GM20431 (cell line): ENCODE data around the gene HBP1.
"Not testable (repeated sequence)": the region's sequence is repeated elsewhere in the genome, so short reads cannot be mapped to it uniquely, and the experiment has no call there.

ENCODE experiments used
- in situ Hi-C: fragments of 300-500 bp; cut with MseI, MboI; formaldehyde crosslinking; loops from one replicate; pipeline ENCODE4 v1.15.0; 2020; ENCODE audit warnings: low sequenced_read_pairs; ENCODE audit not compliant: unreplicated experiment

The HBP1 gene

DNA sequence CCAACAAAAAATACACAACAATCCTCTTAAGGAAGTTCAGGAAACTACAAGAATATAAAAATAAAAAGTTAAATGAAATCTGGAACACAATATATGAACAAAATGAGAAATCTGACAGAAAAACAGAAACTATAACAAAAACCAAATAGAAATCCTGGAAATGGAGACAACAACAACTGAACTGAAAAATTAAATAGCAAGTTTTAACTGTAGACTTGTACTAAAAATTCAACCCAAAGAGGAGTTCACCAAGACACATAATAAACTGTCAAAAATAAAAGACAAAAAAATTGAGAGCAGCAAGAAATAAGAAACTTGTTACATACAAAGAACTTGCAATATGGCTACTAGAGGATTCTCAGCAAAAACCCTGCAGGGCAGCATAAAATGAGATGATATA is 45.1 kb downstream of the HBP1 start:
- in situ Hi-C loops, result no loop called here

DNA sequence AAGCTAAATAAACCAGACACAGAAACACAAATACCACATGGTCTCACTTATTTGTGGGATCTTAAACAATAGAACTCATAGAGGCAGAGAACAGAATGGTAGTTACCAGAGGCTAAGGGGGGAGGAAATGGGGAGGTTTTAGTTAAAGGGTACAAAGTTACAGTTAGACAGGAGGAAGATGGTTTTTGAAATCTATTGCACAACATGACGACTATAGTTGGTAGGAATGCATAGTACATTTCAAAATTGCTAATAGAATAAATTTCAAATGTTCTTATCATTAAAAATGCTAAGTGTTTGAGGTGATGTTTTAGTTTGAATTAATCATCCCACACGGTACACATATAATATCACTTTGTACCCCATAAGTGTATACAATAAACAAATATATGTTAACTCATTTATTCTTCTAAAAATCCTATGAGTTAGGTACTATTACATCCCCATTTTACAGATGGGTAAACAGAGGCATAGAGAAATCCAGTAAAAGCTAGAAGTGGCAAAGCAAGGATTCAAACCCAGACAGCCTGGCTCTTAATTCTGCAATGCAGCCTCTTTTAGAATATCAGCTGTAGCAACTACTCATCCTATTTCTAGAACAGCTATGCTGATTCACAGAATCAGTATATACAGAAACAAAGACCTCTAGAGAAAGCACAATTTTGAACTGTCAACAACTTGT is 50.9 kb downstream of the HBP1 start:
- in situ Hi-C loops, result no loop called here

DNA sequence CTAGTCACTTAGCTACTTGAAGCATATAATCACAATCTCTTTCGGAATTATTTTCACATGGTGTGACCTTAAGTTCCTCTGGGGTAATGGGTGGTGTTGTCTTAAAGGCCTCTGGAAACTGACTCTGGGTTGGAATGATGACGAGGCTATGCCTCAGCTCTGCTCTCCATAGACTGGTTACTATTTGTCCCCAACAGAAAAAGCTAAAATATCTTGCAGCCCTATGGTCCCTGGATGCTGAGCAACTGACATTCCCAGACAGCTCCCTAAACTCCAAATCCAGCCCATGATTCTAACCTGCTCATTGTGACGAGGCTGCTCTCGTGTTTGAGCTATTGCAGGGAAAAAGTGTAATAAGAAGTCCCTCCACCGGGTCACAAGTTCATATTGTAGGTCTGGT is 51.6 kb downstream of the HBP1 start:
- in situ Hi-C loops, result no loop called here

DNA sequence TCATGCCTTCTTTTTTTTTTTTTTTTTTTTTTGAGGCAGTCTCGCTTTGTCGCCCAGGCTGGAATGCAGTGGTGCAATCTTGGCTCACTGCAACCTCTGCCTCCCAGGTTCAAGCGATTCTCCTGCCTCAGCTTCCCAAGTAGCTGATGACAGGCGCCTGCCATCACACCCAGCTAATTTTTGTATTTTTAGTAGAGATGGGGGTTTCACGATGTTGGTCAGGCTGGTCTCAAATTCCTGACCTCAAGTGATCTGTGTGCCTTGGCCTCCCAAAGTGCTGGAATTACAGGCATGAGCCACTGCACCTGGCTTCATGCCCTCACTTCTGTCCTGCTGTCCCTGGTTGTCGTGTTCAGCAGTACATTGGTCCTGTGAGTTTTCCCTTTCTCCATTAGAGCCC is 52.0 kb downstream of the HBP1 start:
- in situ Hi-C loops, result not testable (repeated sequence)

DNA sequence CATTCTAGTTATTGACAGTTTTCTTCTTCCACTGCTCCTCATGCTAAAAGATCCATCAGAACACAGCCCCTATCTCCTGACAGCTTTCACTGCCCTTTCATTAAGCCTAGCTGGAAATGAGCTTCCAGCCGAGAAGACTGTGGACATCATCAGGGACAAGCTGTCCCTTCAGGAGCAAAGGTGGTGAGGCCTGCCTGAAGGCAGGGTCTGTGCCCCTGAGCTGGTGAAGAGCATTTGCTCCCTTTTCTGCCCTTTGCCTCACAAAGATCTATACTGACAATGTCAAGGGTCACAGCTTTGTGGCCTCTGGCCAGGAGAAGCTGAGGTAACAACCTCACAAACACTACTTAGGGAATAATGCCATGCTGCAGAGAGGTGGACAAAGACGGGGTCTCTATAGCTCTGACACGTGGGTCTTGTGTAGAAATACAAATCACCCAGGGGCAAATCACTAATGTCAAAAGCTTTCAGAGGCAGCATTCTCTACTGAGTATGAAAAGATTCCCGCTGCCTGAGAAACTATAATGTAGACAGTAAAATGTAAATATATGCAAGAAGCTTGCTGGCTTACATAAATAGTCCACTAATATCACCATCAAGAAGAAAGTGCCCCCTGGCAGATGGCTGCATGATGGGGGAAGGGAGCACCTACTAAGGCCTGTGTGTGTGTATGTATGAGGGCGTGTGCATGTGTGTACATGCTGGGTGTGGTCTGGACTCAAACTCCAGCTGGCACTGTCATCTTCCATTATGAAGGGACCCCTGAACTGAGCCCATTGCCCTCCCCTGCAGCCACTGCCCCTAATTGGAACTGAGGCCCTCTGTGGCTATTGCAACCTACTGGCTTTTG is 55.8 kb downstream of the HBP1 start:
- in situ Hi-C loops, result no loop called here

DNA sequence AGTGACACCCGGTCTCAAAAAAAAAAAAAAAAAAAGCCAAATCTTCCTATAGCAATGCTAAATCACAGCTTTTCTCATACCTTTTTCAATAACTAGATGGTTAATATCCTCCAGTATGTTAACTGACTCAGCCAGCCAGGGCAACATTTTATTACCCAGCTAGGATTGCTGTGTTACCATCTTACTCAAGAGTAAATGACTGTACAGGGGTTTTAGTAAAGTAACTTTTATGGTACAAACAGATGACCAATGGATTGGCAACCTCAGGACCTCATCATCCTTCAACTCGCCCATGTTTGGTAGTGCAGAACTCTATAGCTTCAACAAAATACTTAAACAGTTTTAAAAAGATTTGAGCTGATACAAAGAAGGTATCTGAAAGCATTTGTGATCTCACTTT is 59.5 kb downstream of the HBP1 start:
- in situ Hi-C loops, result no loop called here

DNA sequence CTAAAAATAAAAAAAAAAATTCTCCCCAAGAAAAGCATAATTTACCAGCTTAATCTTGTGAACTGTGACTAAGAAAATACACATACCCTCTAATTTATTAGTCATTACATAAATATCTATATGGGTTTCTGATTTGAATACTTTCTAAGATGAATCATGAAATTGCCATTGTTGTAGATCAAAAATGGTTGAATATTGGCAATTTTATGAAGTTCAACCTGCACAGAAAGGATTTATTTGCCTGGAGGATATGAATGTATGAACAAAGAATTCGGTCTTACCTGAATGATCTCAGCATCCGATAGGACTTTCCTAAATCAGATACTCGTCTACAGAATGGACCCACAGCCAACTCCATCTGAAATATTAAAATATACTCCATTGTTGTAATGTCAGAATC is 61.5 kb downstream of the HBP1 start:
- in situ Hi-C loops, result no loop called here

DNA sequence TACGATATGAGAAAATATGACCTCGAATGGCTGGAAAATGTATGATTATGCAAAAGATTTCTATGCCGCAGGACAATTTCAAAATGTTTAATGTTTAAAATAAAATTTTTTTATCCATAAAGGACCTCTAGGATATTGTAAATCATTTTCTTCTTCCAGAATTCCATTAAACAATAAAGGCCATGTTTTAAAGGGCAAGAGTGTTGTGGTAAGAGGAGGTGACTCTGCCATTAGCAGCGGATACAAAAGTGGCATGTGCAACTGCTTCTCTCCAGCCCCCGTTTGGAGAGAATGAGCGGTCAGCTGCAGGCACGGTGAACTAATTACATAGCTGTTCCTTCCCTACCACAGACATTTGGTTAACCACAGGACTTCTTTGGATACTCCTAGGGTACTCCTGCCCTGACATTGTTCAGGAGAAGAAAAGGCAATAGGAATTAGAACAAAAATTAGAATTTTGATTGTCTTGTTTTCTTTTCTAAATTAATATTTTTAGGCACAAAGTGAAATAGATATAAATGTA is 63.8 kb downstream of the HBP1 start:
- in situ Hi-C loops, result no loop called here

DNA sequence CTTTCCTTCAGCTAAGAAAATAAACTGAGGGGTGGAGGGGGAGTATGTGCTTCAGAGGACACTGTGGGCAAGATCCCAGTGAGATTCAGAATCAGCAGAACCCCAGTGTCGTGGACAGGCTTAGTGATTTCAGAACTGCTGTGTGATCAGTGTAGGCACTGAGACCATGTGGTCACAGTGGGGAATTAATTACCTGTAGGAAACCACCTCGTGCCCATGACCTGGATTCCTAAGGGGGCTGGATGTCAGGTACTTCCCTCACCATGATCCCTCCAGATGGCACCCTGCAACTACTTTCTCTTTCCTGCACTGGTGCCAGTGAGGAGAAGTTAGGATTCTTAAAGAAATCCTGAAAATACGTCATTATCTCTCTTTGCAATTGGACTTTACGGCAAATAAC is 64.4 kb downstream of the HBP1 start:
- in situ Hi-C loops, result no loop called here

DNA sequence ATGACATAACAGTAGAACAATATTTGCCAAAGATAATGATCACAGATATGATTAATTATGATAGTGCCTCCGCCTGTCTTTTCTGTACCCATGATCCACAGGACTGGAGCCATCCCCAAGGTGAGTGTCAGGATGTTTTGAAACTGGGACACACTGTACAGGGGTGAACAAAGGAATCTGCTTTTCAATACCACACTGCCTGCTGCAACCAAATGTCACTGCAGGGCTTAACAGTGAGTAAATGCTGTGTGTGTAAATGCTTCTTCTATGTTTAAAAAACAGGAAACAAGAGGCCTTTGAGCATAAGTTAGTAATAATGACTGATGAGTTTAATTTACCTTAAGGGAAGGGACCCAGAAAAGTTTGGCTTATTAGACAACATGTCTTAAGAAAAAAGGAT is 65.2 kb downstream of the HBP1 start:
- in situ Hi-C loops, result no loop called here

DNA sequence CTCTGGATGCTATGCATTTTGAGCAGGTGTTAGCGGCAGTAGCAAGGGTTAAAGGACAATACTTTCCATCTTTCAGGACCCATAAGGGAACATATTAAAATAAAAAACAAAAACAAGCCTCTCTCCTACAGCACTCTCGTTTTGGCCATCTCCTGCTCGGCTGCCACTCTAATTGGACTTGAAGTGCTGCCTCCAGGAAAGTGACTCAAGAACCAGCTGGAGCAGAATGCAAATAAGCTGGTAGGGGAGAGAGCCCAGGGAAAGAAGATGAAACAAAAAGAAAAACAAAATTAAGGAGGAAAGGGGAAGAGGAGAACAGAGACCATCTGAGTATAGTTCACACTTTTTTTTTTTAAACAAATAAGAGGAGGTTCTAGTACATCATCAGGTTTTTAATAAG is 65.6 kb downstream of the HBP1 start:
- in situ Hi-C loops, result no loop called here

DNA sequence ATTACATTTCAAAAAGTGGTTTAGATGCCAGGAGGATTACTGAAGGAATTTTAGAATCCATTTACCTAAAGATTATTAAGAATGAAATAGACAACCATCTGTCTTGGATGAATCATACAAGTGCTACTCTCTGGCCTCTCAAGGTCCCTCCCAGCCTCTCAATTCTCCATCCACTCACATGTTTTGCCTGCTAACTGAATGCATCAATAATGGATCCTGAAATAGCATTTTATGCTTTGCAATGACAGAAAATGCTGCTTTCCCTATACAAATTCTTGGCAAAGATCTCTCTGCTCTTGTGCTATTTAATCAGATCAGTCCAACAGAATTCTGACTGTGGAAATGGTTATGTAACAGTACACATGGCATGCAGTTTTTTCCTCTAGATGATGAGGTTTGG is 68.1 kb downstream of the HBP1 start:
- in situ Hi-C loops, result no loop called here

DNA sequence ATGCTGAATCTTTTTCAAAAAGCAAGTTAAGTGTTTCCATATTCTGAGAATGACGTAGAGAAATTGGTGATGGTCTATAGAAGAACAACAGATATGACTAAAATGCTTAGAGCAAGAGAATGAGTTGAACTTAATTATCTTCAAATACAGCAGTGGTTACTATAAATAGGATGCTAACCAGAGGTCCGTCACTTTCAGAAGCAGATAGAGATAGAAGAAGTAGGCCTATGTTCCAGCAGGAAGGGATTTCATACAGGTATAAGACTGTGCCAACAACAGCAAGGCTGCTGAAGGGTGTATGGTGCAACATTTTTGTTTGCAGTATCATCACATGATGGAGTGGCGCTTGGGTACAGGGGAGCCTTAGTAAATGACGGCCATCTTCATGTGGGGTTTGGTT is 68.6 kb downstream of the HBP1 start:
- in situ Hi-C loops, result no loop called here

DNA sequence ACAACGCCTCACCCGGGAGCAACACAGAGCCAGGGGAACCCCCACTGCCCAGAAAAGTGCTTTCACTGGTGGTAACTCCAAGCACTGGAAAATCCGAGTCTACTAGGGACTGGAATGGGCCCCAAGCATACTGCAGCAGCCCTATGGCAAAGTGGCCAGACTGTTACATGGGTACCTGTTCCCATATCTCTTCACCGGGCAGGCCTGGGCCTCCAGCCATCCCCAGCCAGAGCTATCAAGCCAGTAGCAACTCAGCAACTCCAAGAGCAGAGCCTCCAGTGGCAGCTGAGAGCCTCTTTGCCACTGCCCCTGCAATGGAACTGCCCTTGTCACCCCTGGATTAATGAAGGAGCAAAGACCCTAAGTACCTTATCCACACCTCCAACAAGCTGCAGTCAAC is 73.5 kb downstream of the HBP1 start:
- in situ Hi-C loops, result no loop called here

DNA sequence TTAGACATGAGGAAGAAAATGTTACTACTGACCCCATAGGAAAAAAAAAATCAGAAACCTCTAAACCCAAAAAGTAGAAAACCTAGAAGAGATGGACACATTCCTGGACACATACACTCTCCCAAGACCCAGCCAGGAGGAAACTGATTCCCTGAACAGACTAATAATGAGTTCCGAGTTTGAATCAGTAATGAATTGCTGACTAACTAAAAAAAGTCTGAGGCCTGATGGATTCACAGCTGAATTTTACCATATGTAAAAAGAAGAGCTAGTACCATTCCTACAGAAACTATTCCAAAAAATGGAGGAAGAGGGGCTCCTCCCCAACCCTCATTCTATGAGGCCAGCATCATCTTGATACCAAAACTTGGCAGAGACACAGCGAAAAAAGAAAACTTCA is 75.8 kb downstream of the HBP1 start:
- in situ Hi-C loops, result no loop called here

DNA sequence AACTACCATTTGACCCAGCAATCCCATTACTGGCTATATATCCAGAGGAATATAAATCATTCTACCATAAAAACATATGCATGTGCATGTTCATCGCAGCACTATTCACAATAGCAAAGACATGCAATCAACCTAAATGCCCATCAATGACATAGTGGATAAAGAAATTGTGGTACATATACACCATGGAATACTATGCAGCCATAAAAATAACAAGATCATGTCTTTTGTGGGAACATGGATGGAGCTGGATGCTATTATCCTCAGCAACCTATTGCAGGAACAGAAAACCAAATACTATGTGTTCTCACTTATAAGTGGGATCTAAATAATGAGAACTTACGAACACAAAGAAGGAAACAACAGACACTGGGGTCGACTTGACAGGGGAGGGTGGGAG is 78.0 kb downstream of the HBP1 start:
- in situ Hi-C loops, result not testable (repeated sequence)

DNA sequence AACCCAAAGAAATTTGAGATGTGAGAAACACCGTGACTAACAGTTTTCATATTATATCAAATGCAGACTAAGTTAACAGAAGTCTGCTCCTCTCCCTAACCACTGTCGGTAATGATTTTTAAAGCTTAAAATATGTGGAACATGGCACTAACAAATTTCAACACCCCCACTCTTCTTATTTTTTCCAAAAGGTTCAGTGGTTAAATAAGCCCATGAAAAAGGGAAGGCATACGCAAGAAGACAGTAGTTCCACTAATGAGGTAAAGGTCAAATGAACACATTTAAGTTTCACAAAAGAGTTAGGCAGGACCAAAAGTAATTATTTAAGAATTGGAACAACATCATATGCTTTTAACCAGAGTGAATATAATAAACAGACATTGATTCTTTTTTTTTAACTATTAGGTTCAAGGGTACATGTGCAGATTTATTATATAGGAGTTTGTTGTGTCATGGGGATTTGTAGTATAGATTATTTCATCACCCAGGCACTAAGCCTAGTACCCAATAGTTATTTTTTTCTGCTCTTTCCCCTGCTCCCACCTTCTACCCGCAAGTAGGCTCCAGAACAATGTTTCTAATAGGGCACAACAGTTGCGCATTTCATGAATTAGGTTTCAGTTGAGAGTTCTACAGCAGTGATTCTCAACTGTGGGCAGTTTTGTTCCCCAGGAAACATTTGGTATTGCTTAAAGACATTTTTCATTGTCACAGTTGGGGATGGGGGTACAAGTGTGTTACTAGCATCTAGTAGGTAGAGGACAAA is 79.9 kb downstream of the HBP1 start:
- in situ Hi-C loops, result no loop called here

DNA sequence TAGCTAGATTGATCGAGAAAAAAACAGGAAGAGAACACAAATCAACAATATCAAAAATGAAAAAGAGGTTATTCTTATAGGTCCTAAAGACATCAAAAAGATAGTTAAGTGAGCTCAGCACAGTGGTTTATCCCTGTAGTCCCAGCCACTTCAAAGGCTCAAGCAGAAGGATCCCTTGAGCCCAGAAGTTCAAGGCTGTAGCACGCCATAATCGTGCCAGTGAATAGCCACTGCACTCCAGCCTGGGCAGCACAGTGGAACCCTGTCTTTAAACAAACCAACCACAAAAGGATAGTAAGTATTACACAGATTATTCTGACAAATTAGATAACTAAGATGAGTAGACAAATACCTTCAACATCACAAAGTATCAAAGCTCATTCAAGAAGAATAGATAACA is 83.2 kb downstream of the HBP1 start:
- in situ Hi-C loops, result no loop called here
